Measurements from ENCODE around the gene STIP1. TPM values are rescaled to one million over a fixed set of nuclear protein-coding genes. Genes with fewer than 3 reads are reported as not detected.

The STIP1 gene
- total RNA-seq, 1 donor from 2014 or later: 200 TPM

DNA sequence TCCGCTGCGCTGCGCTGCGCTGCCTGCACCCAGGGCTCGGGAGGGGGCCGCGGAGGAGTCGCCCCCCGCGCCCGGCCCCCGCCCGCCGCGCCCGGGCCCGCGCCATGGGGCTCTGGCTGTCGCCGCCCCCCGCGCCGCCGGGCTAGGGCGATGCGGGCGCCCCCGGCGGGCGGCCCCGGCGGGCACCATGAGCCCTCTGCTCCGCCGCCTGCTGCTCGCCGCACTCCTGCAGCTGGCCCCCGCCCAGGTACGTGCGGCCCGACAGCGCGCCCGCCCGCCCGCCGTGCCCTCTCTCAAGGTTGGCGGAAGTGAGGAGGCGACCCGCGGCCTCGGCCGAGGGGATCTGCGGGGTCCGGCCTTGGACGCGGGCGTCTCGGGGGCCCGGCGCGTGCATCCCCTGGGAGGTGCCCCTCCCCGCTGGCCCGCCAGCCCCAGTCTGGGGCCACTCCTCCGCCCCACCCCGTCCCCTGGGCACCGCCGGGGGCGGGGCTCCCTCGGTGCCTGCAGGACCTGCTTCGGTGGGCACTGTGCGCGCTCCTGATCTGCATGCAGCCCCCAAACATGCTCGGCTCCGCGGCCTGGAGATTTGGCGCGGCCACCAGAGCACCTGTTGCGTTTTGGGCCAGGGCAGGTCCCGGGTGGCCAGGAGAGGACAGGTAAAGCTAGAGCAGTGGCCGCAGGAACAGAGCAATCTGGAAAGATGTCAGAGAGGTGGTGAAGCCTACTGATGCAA, 48.8 kb downstream of the STIP1 start:
- H3K27ac Mint-ChIP-seq (ENCODE audit: unreplicated experiment): no peak overlapping the region
- Histone ChIP-seq H3K27me3 (ENCODE audit: insufficient read depth, low read length) (no peaks in the 10 kb centered on the region), H3K9ac (ENCODE audit: low read length) (peak overlapping the region; percentile 29), H3K4me2 (ENCODE audit: low read length) (peak overlapping the region; percentile 83), H4K20me1 (ENCODE audit: insufficient read depth, low read length) (peaks cover 11% of the 10 kb centered on the region), H3K4me3 (ENCODE audit: insufficient read depth, low read depth, low read length) (peak overlapping the region; percentile 45), H3K4me1 (ENCODE audit: insufficient read depth, low read length) (peaks cover 15% of the 10 kb centered on the region), H3K79me2 (ENCODE audit: insufficient read depth, low read length) (peaks cover 8% of the 10 kb centered on the region), H3K27ac (ENCODE audit: low read depth, low read length) (no peak overlapping the region), H3K36me3 (ENCODE audit: insufficient read depth, low read length) (peaks cover 11% of the 10 kb centered on the region), H2AFZ (ENCODE audit: low read depth, low read length) (no peak overlapping the region), H3K9me3 (ENCODE audit: insufficient read depth, low read depth, low read length) (no peaks in the 10 kb centered on the region)
- no peaks in the 10 kb centered on the region for H3K9me3 Mint-ChIP-seq (ENCODE audit: unreplicated experiment)
- DNase-seq (ENCODE audit: low read depth) (no peak), FAIRE-seq (no peak)
- H3K36me3 Mint-ChIP-seq (ENCODE audit: low read depth, unreplicated experiment): no peaks in the 10 kb centered on the region
- TF ChIP-seq, protein P1, sequence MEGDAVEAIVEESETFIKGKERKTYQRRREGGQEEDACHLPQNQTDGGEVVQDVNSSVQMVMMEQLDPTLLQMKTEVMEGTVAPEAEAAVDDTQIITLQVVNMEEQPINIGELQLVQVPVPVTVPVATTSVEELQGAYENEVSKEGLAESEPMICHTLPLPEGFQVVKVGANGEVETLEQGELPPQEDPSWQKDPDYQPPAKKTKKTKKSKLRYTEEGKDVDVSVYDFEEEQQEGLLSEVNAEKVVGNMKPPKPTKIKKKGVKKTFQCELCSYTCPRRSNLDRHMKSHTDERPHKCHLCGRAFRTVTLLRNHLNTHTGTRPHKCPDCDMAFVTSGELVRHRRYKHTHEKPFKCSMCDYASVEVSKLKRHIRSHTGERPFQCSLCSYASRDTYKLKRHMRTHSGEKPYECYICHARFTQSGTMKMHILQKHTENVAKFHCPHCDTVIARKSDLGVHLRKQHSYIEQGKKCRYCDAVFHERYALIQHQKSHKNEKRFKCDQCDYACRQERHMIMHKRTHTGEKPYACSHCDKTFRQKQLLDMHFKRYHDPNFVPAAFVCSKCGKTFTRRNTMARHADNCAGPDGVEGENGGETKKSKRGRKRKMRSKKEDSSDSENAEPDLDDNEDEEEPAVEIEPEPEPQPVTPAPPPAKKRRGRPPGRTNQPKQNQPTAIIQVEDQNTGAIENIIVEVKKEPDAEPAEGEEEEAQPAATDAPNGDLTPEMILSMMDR (IDR thresholded peaks at IDR 0.05; ENCODE audit: insufficient read depth, low read depth, low read length): no peak
- TF ChIP-seq EZH2 (IDR thresholded peaks at IDR 0.05; ENCODE audit: insufficient read depth, low read length): no peak
- H3K27me3 Mint-ChIP-seq (ENCODE audit: low read depth, unreplicated experiment): no peaks in the 10 kb centered on the region
- peaks cover 3% of the 10 kb centered on the region for H3K4me1 Mint-ChIP-seq (ENCODE audit: low read depth, unreplicated experiment)
- H3K4me3 Mint-ChIP-seq (ENCODE audit: unreplicated experiment): peak overlapping the region; percentile 81

DNA sequence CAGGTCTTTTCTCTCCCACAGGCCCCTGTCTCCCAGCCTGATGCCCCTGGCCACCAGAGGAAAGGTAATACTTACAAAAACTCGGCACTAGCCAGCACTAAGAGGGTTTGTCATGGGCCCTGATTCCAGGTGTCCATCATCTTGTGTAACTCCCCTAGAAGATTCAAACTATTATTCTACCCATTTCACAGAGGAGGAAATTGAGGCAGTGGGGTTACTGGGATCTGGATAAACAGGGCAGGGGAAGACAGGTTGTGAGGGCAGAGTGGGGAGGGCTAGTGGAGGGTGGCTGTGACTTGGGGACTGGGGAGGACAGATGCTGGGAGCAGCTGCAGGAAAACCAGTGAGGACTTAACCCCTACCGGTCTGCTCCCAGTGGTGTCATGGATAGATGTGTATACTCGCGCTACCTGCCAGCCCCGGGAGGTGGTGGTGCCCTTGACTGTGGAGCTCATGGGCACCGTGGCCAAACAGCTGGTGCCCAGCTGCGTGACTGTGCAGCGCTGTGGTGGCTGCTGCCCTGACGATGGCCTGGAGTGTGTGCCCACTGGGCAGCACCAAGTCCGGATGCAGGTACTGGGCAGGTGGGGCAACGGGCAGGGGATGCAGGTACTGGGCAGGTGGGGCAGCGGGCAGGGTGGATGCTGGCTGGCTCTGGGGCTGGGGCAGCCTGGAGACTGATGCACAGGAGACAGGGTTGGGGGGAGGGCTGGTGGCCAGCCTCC, 49.6 kb downstream of the STIP1 start:
- no peaks in the 10 kb centered on the region for H3K27me3 Mint-ChIP-seq (ENCODE audit: low read depth, unreplicated experiment)
- DNase-seq (ENCODE audit: low read depth) (no peak), FAIRE-seq (no peak)
- H3K4me2 ChIP-seq (ENCODE audit: low read length): peak overlapping the region; percentile 83
- peaks cover 11% of the 10 kb centered on the region for H4K20me1 ChIP-seq (ENCODE audit: insufficient read depth, low read length)
- H3K4me1 Mint-ChIP-seq (ENCODE audit: low read depth, unreplicated experiment): peaks cover 7% of the 10 kb centered on the region
- H3K36me3 ChIP-seq (ENCODE audit: insufficient read depth, low read length): peaks cover 11% of the 10 kb centered on the region
- no peaks in the 10 kb centered on the region for H3K27me3 ChIP-seq (ENCODE audit: insufficient read depth, low read length)
- peak overlapping the region; percentile 45 for H3K4me3 ChIP-seq (ENCODE audit: insufficient read depth, low read depth, low read length)
- peak overlapping the region; percentile 69 for H3K27ac Mint-ChIP-seq (ENCODE audit: unreplicated experiment)
- H3K36me3 Mint-ChIP-seq (ENCODE audit: low read depth, unreplicated experiment): no peaks in the 10 kb centered on the region
- H3K27ac ChIP-seq (ENCODE audit: low read depth, low read length): no peak overlapping the region
- peaks cover 8% of the 10 kb centered on the region for H3K79me2 ChIP-seq (ENCODE audit: insufficient read depth, low read length)
- peak overlapping the region; percentile 81 for H3K4me3 Mint-ChIP-seq (ENCODE audit: unreplicated experiment)
- H3K4me1 ChIP-seq (ENCODE audit: insufficient read depth, low read length): peaks cover 23% of the 10 kb centered on the region
- H3K9ac ChIP-seq (ENCODE audit: low read length): peak overlapping the region; percentile 29
- no peak overlapping the region for H2AFZ ChIP-seq (ENCODE audit: low read depth, low read length)
- no peaks in the 10 kb centered on the region for H3K9me3 Mint-ChIP-seq (ENCODE audit: unreplicated experiment)
- no peak for TF ChIP-seq EZH2 (IDR thresholded peaks at IDR 0.05; ENCODE audit: insufficient read depth, low read length)
- TF ChIP-seq, protein P1 (IDR thresholded peaks at IDR 0.05; ENCODE audit: insufficient read depth, low read depth, low read length): no peak
- no peaks in the 10 kb centered on the region for H3K9me3 ChIP-seq (ENCODE audit: insufficient read depth, low read depth, low read length)

Measured in astrocyte (in vitro differentiated cells and primary cell).